Neural progenitor cell (in vitro differentiated cells): ENCODE results near the gene EML5.

Source experiments
- EZH2phosphoT487 ChIP-seq: fragments of 200-600 bp; sonication (generic); IDR thresholded peaks from 2 replicates; pipeline ENCODE4 v1.6.1; 2017; ENCODE audit warnings: antibody characterized with exemption
- TF ChIP-seq, protein P1 (sequence below): fragments of 200-600 bp; sonication (generic); IDR thresholded peaks from 2 replicates; pipeline ENCODE4 v1.5.1; 2017; ENCODE audit warnings: antibody characterized with exemption, mild to moderate bottlenecking

DNA sequence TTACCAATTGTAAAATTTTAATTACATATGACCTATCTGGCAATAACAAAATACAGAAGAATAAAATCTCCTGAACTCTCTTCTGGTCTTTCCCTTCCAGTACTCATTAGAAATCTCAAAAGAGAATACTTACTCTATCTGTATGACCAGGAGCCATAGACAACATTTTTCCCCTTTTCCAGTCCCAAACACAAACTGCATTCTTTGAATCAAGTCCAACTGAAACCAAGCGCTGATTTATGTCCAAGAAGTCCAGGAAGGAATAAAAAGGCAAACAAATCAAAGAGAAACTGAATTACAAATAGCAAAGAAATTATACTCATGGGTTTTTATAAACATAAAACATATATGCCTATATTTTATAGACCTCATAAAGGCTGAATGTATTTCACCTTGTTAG, 46.7 kb downstream of the EML5 start:
- TF ChIP-seq, protein P1, sequence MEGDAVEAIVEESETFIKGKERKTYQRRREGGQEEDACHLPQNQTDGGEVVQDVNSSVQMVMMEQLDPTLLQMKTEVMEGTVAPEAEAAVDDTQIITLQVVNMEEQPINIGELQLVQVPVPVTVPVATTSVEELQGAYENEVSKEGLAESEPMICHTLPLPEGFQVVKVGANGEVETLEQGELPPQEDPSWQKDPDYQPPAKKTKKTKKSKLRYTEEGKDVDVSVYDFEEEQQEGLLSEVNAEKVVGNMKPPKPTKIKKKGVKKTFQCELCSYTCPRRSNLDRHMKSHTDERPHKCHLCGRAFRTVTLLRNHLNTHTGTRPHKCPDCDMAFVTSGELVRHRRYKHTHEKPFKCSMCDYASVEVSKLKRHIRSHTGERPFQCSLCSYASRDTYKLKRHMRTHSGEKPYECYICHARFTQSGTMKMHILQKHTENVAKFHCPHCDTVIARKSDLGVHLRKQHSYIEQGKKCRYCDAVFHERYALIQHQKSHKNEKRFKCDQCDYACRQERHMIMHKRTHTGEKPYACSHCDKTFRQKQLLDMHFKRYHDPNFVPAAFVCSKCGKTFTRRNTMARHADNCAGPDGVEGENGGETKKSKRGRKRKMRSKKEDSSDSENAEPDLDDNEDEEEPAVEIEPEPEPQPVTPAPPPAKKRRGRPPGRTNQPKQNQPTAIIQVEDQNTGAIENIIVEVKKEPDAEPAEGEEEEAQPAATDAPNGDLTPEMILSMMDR, result no peak
- no peak for TF ChIP-seq EZH2phosphoT487
